Measurements from ENCODE around the gene YPEL1. TPM values are rescaled to one million over a fixed set of nuclear protein-coding genes. Genes with fewer than 3 reads are reported as not detected.

YPEL1 gene
- polyA plus RNA-seq, 1 donor from 2014 or later: 16.8 TPM

DNA sequence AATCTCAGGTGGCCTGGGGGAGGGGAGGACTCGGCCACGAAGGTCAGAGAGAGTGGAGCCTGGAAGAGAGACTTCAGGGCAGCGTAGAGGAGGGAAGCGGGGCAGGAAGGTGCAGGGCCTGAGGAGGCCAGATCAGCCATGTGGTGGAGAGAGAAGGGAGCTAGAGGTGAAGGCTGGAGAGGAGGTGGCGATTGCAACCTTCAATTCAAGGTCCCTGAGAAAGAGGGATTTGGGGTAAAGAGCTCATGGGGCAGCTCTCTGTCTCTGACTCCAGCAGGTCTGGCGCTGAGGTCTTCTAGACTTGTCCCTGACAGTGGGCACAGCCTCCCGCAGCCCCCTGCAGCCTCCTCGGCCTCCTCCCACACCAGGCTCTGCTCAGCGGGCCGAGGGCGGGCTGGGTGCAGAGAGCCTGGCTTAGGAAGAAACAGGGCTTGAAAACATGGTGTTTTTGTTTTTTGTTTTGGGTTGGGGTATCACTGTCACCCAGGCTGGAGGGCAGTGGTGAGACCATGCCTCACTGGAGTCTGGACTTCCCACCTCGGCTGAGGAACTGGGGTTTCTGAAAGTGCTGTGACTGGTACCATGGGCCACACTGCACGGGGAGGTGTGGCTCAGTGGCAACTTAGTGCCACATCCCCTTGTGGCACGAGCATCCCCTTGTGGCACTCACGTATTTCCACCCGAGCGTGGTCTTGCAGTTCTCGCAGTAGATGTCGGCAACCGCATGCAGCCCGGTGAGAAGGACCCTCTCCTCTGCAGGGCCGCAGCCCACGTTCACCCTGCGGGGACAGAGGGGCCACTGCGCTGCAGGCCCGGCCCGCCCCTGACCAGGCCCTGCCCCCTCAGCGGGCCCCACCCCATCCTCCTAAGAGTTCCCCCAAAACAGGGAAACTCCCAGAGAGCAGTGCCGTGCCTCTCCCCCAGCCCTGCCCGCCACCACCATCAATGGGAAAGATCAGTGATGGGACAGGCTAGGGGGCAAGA is 32.6 kb downstream of the YPEL1 start:
- H3K4me3 Mint-ChIP-seq: no peak overlapping the region
- H3K27me3 Mint-ChIP-seq: no peaks in the 10 kb centered on the region
- H3K9me3 Mint-ChIP-seq: no peaks in the 10 kb centered on the region
- H3K4me1 Mint-ChIP-seq: peaks cover 0 to 5% (median 2%) of the 10 kb centered on the region in 3 donors
- H3K27ac Mint-ChIP-seq: no peak overlapping the region
- peaks cover 3% of the 10 kb centered on the region for H3K36me3 Mint-ChIP-seq

DNA sequence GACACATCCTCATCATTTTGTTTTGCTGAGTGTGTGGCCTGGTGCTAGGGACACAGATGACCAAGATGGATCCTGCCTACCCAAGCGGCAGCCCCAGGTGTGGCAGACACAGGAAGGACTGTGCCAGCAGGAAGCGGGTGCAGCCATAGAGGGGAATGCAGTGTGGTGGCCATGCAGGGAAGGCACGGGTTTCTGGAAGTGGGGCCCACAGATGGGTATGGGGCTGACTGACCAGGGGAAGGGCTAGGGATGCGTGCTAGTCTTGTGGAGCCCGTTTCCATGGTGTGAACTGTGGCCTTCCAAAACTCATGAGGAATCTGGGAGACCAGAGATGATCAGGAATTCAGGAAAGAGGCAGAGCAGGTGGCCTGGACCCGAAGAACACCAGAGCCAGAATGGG is 33.5 kb downstream of the YPEL1 start:
- no peak overlapping the region for H3K27ac Mint-ChIP-seq
- no peak overlapping the region for H3K4me3 Mint-ChIP-seq
- no peaks in the 10 kb centered on the region for H3K9me3 Mint-ChIP-seq
- peaks cover 0 to 2% (median 0%) of the 10 kb centered on the region in 3 donors for H3K4me1 Mint-ChIP-seq
- H3K36me3 Mint-ChIP-seq: peaks cover 3% of the 10 kb centered on the region
- H3K27me3 Mint-ChIP-seq: no peaks in the 10 kb centered on the region

DNA sequence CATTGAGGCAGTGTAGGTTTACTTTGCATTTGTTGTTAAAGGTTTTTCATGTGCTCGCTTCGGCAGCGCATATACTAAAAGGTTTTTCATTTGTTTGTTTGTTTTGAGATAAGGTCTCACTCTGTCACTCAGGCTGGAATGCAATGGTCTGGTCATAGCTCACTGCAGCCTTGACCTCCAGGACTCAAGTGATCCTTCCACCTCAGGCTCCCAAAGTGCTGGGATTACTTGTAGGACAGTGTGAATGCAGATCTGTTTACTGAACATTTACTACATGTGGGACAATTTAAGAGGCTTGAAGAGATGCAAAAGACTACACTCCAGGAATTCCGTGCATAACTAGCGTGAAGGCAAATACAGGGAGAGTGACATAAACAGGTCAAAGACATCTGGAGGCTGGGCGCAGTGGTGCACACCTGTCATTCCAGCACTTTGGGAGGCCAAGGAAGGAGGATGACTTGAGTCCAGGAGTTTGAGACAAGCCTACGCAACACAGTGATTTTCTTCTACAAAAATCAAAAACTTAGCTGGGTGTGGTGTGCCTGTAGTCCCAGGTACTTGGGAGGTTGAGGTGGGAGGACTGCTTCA is 34.1 kb downstream of the YPEL1 start:
- no peaks in the 10 kb centered on the region for H3K9me3 Mint-ChIP-seq
- H3K27ac Mint-ChIP-seq: peak overlapping the region in 2 of 3 donors; percentile 18 to 28
- no peaks in the 10 kb centered on the region for H3K27me3 Mint-ChIP-seq
- peaks cover 3% of the 10 kb centered on the region for H3K36me3 Mint-ChIP-seq
- H3K4me3 Mint-ChIP-seq: no peak overlapping the region
- peaks cover 0 to 2% (median 0%) of the 10 kb centered on the region in 3 donors for H3K4me1 Mint-ChIP-seq

GRCh38 chr22:21700822-21701221 is 34.8 kb downstream of the YPEL1 start:
- Mint-ChIP-seq H3K4me3 (peak overlapping the region in 1 of 4 donors; percentile 20), H3K4me1 (peaks cover 0 to 2% (median 0%) of the 10 kb centered on the region in 3 donors), H3K27me3 (no peaks in the 10 kb centered on the region), H3K9me3 (no peaks in the 10 kb centered on the region), H3K27ac (peak overlapping the region; percentile 18 to 76 (median 28)), H3K36me3 (peaks cover 3% of the 10 kb centered on the region)

DNA sequence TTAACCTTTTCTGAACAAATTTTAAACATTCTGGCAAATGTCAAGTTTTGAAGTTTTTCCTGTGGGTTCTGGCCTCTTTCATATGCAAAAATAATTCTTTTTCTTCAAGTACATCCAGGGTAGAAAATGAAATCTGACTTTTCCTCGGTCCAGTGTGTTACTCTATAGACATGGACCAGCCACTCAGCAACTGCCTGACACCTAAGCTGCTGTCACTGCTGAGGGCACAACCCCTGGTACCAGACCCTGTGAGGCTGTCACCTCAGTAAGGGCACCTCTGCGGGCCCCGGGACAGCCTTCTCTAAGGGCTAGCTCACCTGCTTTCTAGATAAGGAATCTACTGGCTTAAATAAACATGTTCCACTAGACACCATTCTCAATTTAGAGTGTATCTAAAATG is 36.0 kb downstream of the YPEL1 start:
- Mint-ChIP-seq H3K27ac (no peak overlapping the region), H3K36me3 (peaks cover 3% of the 10 kb centered on the region), H3K4me3 (no peak overlapping the region), H3K9me3 (no peaks in the 10 kb centered on the region), H3K4me1 (peaks cover 0 to 2% (median 0%) of the 10 kb centered on the region in 3 donors), H3K27me3 (no peaks in the 10 kb centered on the region)

DNA sequence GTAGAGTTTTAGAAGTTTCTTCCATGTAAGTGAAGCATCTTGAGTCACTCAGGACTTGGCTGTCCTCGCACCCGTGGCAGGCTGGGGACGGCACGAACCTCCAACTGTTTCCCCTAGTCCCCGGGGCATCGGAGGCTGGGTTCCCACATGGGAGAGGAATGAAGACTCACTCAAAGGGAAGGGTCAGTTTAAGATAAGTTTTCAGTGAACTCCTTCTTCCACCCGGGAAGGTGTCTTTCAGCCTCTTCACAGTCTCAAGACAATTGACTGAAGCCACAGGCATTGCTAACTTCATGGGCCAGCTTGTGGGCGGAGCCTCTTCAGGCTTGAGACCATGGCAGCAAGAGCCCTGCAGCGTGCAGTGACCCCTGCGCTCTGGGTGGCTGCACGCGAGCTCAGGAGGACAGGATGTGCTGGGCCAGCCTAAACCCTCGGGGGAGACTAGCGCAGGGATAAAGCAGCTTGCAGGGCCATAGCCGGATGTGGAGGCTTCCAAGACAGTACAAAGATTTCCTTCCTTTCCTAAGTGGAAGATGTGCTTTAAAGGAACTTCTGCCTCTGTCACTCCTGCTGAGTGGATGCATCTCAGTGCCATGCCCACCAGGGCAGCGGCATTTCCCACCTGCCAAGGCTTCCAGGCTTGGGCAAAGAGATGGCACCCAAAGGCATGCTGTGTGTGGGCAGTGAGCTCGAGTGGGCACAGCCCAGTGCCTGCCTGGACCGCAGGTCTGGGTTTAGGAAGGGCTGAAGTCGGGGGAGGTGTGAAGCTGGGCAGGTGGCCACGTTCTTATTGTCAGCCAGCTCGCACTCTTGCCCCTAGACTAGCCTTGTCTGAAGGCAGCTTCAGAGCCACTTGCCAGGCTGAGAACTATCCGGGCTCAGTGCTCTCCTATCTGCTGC is 36.9 kb downstream of the YPEL1 start:
- Mint-ChIP-seq H3K27me3 (no peaks in the 10 kb centered on the region), H3K4me1 (peaks cover 0 to 2% (median 0%) of the 10 kb centered on the region in 3 donors), H3K27ac (peak overlapping the region in 1 of 3 donors; percentile 23), H3K36me3 (peaks cover 3% of the 10 kb centered on the region), H3K4me3 (no peak overlapping the region), H3K9me3 (no peaks in the 10 kb centered on the region)

GRCh38 chr22:21697880-21698279 is 37.7 kb downstream of the YPEL1 start:
- peak overlapping the region in 1 of 3 donors; percentile 23 for H3K27ac Mint-ChIP-seq
- H3K4me1 Mint-ChIP-seq: peaks cover 0 to 2% (median 0%) of the 10 kb centered on the region in 3 donors
- no peak overlapping the region for H3K4me3 Mint-ChIP-seq
- H3K36me3 Mint-ChIP-seq: peaks cover 3% of the 10 kb centered on the region
- H3K27me3 Mint-ChIP-seq: no peaks in the 10 kb centered on the region
- no peaks in the 10 kb centered on the region for H3K9me3 Mint-ChIP-seq

GRCh38 chr22:21697021-21697771 is 38.4 kb downstream of the YPEL1 start:
- Mint-ChIP-seq H3K27ac (peak overlapping the region in 1 of 3 donors; percentile 12), H3K36me3 (peaks cover 3% of the 10 kb centered on the region), H3K27me3 (no peaks in the 10 kb centered on the region), H3K9me3 (no peaks in the 10 kb centered on the region), H3K4me3 (no peak overlapping the region), H3K4me1 (no peaks in the 10 kb centered on the region)

- peak overlapping the region in 1 of 4 donors; percentile 32 for H3K4me3 Mint-ChIP-seq
- H3K4me1 Mint-ChIP-seq: no peaks in the 10 kb centered on the region
- no peaks in the 10 kb centered on the region for H3K9me3 Mint-ChIP-seq
- no peaks in the 10 kb centered on the region for H3K27me3 Mint-ChIP-seq
- H3K27ac Mint-ChIP-seq: peak overlapping the region in 2 of 3 donors; percentile 12 to 77
- H3K36me3 Mint-ChIP-seq: peaks cover 3% of the 10 kb centered on the region
Observed at GRCh38 chr22:21696115-21696514, 39.5 kb downstream of the YPEL1 start.

DNA sequence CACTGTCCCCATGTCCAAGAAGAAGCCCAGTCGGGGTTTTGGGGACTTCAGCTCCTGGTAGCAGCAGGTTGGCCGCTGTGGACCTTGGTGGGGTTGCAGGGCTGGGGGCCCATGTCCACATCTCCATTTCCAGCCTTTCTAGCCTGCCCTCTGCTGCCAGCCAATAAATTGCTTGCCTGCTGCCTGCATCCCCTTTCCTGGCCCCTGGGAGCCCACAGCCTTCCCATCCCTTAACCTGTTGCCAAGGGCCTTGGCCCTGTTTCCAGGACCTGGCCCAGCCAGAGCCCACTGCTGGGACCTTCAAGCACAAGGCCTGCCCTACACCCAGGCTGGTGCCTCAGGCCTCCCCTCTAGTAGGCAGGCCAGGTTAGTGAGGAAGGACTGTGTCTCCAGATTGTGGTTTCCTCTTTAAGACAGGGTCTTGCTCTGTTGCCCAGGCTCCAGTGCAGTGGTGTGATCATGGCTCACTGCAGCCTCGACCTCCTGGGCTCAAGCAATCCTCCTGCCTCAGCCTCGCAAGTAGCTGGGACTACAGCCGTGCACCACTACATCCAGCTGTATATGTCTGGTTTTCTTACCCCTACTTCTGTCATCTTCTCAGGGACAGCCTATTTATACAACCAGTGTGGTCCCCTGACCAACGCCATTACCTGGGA is 40.0 kb downstream of the YPEL1 start:
- H3K36me3 Mint-ChIP-seq: peaks cover under 1% of the 10 kb centered on the region
- H3K4me1 Mint-ChIP-seq: peaks cover under 1 to 2% (median 1%) of the 10 kb centered on the region in 3 donors
- peak overlapping the region in 1 of 4 donors; percentile 32 for H3K4me3 Mint-ChIP-seq
- H3K27me3 Mint-ChIP-seq: no peaks in the 10 kb centered on the region
- no peak overlapping the region for H3K27ac Mint-ChIP-seq
- no peaks in the 10 kb centered on the region for H3K9me3 Mint-ChIP-seq

DNA sequence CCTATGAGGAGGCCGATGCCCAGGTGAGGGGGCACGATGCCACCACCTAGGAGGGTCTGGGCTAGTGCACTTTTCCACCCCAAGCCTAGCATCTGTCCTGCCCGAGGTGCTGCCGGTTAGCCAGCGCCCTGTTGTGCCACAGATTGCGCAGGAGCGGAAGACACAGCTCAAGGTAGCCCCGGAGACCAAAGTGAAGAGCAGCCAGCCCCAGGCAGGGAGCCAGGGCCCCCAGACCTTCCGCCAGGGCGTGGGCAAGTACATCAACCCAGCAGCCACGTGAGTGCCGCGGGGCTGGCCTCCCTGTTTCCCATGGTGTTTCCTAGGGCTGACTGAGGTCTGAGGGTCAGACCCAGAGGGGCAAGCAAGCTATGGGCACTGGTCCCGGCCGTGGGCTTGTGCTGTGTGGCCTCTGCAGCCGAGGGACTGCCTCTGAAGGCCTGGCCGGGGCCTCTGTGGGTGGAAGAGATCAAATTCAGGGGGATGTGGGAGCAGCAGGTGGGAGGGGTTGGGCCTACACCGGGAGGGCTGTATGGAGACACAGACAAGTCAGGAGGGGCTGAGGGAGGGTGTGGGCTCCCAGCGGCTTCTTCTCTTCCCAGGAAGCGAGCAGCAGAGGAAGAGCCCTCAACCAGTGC is 40.7 kb downstream of the YPEL1 start:
- no peaks in the 10 kb centered on the region for H3K9me3 Mint-ChIP-seq

DNA sequence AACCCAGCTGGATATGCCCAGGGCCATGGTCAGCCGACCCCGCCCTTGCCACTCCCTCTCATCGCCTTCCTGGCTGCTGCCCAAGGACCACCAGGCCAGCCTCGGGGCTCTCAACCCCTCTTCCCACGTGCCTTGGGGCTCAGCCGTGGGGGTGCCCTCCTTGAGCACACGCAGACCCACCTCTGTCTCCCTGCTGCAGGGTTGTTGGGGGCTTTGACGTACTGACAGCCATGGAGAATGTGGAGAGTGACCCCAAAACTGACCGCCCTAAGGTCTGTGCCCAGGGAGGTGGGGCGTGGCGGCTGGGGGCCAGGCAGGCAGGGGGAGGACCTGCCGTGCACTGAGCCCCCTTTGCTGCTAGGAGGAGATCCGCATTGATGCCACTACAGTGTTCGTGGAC is 41.2 kb downstream of the YPEL1 start:
- H3K36me3 Mint-ChIP-seq: no peaks in the 10 kb centered on the region

More for the DNA sequence above, 40.7 kb downstream of the YPEL1 start:
- Mint-ChIP-seq H3K4me3 (no peak overlapping the region), H3K27ac (no peak overlapping the region), H3K27me3 (no peaks in the 10 kb centered on the region), H3K36me3 (no peaks in the 10 kb centered on the region), H3K4me1 (peaks cover 3 to 5% (median 3%) of the 10 kb centered on the region in 3 donors)

DNA sequence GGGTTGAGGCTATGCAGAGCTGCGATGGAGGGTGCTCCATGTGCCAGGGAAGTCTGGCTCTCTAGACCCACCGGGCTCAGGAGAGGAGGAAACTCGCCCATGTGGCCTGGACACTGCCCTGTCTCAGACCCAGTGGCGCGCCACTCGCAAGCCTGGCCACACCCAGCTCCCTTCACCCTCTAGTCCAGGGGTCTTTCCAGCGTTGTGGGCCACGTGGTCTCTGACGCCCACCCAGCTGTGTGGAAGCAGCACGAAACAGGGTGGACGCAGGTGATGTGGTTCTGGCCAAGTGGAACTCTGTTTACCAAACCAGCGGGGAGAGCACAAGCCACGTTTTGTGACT is 41.6 kb downstream of the YPEL1 start:
- Mint-ChIP-seq H3K4me1 (peaks cover 3 to 6% (median 5%) of the 10 kb centered on the region in 3 donors), H3K36me3 (no peaks in the 10 kb centered on the region), H3K9me3 (no peaks in the 10 kb centered on the region), H3K27me3 (no peaks in the 10 kb centered on the region), H3K27ac (no peak overlapping the region), H3K4me3 (no peak overlapping the region)

More for the DNA sequence above, 41.2 kb downstream of the YPEL1 start:
- Mint-ChIP-seq H3K27me3 (no peaks in the 10 kb centered on the region), H3K27ac (no peak overlapping the region), H3K9me3 (no peaks in the 10 kb centered on the region), H3K4me1 (peaks cover 3 to 6% (median 5%) of the 10 kb centered on the region in 3 donors), H3K4me3 (no peak overlapping the region)
